IMR-90 (cell line): Measurements from ENCODE around the gene TMEM163. TPM values are rescaled to one million over a fixed set of nuclear protein-coding genes. Genes with fewer than 3 reads are reported as not detected.

Experiments
- ATAC-seq: fragments of 200-7000 bp; cut with Tn5 transposase; 2 replicates; pipeline ENCODE4 v1.9.1; 2020; ENCODE audit warnings: low read depth, mild to moderate bottlenecking, moderate library complexity
- BruUV-seq: library from RNA; stranded (reverse); fragments of 400-500 nt; replicated peaks from 2 replicates; lab custom pipeline; 2021; lab: Mats Ljungman, UMichigan
- CTCF ChIA-PET: fragments of 300-600 bp; formaldehyde crosslinking; extraction: SDS; loops from one replicate; lab custom pipeline; 2021; ENCODE audit warnings: antibody characterized with exemption; lab: Yijun Ruan, JAX
- POLR2A ChIA-PET: fragments of 300-600 bp; sonication (Branson Sonifier 250); formaldehyde crosslinking; loops from one replicate; lab custom pipeline; 2022; ENCODE audit warnings: antibody characterized with exemption; ENCODE audit not compliant: unreplicated experiment; lab: Charles Lee
- DNase-seq: peaks from one replicate; pipeline ENCODE4 v3.0.0; 2013
- H2AFZ ChIP-seq: replicated peaks from 2 replicates; pipeline ENCODE3; 2013; ENCODE audit warnings: low read length, mild to moderate bottlenecking; ENCODE audit not compliant: poor library complexity
- H2AK5ac ChIP-seq: 2 replicates; pipeline ENCODE4 v1.6.1; 2013; ENCODE audit warnings: low read depth, low read length, inconsistent platforms
- H2AK9ac ChIP-seq: replicated peaks from 2 replicates; pipeline ENCODE3; 2013; ENCODE audit warnings: mild to moderate bottlenecking, low read depth, low read length, moderate library complexity; ENCODE audit not compliant: poor library complexity
- H2BK120ac ChIP-seq: 2 replicates; pipeline ENCODE4 v1.6.1; 2013; ENCODE audit warnings: low read depth, low read length, inconsistent platforms
- H2BK15ac ChIP-seq: 3 replicates; pipeline ENCODE4 v1.6.1; 2013; ENCODE audit warnings: low read depth, low read length, inconsistent platforms
- H2BK20ac ChIP-seq: 2 replicates; pipeline ENCODE4 v1.6.1; 2013; ENCODE audit warnings: low read depth, mild to moderate bottlenecking, inconsistent platforms, low read length, moderate library complexity
- H2BK5ac ChIP-seq: 2 replicates; pipeline ENCODE4 v1.6.1; 2013; ENCODE audit warnings: mild to moderate bottlenecking, low read depth, low read length, inconsistent platforms; ENCODE audit not compliant: poor library complexity, severe bottlenecking
- H3K14ac ChIP-seq: replicated peaks from 2 replicates; pipeline ENCODE4 v1.6.1; 2013; ENCODE audit warnings: low read depth, low read length, inconsistent platforms
- H3K18ac ChIP-seq: 2 replicates; pipeline ENCODE4 v1.6.1; 2013; ENCODE audit warnings: low read depth, low read length, control low read depth
- H3K23ac ChIP-seq: 2 replicates; pipeline ENCODE4 v1.6.1; 2013; ENCODE audit warnings: low read depth, low read length, inconsistent platforms
- H3K27ac ChIP-seq: 2 replicates; pipeline ENCODE4 v1.5.1; 2013; ENCODE audit warnings: mild to moderate bottlenecking, control low read depth, low read length; ENCODE audit not compliant: insufficient read depth
- H3K27me3 ChIP-seq: 2 replicates; pipeline ENCODE4 v1.6.1; 2013; ENCODE audit warnings: low read length; ENCODE audit not compliant: control insufficient read depth, insufficient read depth
- H3K36me3 ChIP-seq: 2 replicates; pipeline ENCODE4 v1.6.1; 2013; ENCODE audit warnings: low read length, mixed read lengths; ENCODE audit not compliant: control insufficient read depth, insufficient read depth
- H3K4ac ChIP-seq: 2 replicates; pipeline ENCODE4 v1.6.1; 2013; ENCODE audit warnings: low read depth, low read length, inconsistent platforms
- H3K4me1 ChIP-seq: 2 replicates; pipeline ENCODE4 v1.6.1; 2013; ENCODE audit warnings: low read length, mixed read lengths; ENCODE audit not compliant: control insufficient read depth, insufficient read depth
- H3K4me2 ChIP-seq: 2 replicates; pipeline ENCODE4 v1.6.1; 2013; ENCODE audit warnings: low read depth, mild to moderate bottlenecking, control low read depth, low read length, moderate library complexity
- H3K4me3 ChIP-seq: 2 replicates; pipeline ENCODE4 v1.5.1; 2013; ENCODE audit warnings: low read depth, mild to moderate bottlenecking, control low read depth, low read length, moderate library complexity; ENCODE audit not compliant: insufficient read depth
- H3K56ac ChIP-seq: 2 replicates; pipeline ENCODE4 v1.6.1; 2013; ENCODE audit warnings: low read length, inconsistent platforms; ENCODE audit not compliant: insufficient read depth; ENCODE audit errors: extremely low read depth
- H3K79me1 ChIP-seq, 2 experiments: 2 replicates each; pipeline ENCODE4 v1.6.1; 2013; ENCODE audit warnings: low read length in 2 of 2, inconsistent platforms in 1 of 2, low read depth in 1 of 2
- H3K9ac ChIP-seq: 2 replicates; pipeline ENCODE4 v1.6.1; 2013; ENCODE audit warnings: low read depth, low read length, control low read depth
- H3K9me1 ChIP-seq: 2 replicates; pipeline ENCODE4 v1.6.1; 2013; ENCODE audit warnings: low read length, inconsistent platforms; ENCODE audit not compliant: insufficient read depth
- H3K9me3 ChIP-seq: 2 replicates; pipeline ENCODE4 v1.6.1; 2013; ENCODE audit warnings: low read length; ENCODE audit not compliant: control insufficient read depth, insufficient read depth
- H4K20me1 ChIP-seq: 2 replicates; pipeline ENCODE4 v1.6.1; 2013; ENCODE audit warnings: low read length, inconsistent platforms; ENCODE audit not compliant: insufficient read depth
- H4K5ac ChIP-seq: 2 replicates; pipeline ENCODE4 v1.6.1; 2013; ENCODE audit warnings: mild to moderate bottlenecking, low read depth, low read length, control low read depth
- H4K8ac ChIP-seq, 2 experiments: 2 replicates each; pipeline ENCODE4 v1.6.1; 2013; ENCODE audit warnings: low read depth in 2 of 2, low read length in 2 of 2, control low read depth in 1 of 2, inconsistent platforms in 1 of 2
- H4K91ac ChIP-seq: 2 replicates; pipeline ENCODE4 v1.6.1; 2013; ENCODE audit warnings: low read depth, low read length, inconsistent platforms; ENCODE audit not compliant: insufficient read depth
- BHLHE40 ChIP-seq: fragments of 150-350 bp; IDR thresholded peaks from 2 replicates; pipeline ENCODE4 v1.6.1; 2016; ENCODE audit warnings: mild to moderate bottlenecking, low read depth, low read length
- CEBPB ChIP-seq: IDR thresholded peaks from 2 replicates; pipeline ENCODE4 v1.6.1; 2012; ENCODE audit warnings: low read depth, low read length, improper control_type of control experiment
- CHD1 ChIP-seq: IDR thresholded peaks from 2 replicates; pipeline ENCODE4 v1.6.1; 2012; ENCODE audit warnings: low read depth, low read length, improper control_type of control experiment
- FOS ChIP-seq: fragments of 150-350 bp; IDR thresholded peaks from 2 replicates; pipeline ENCODE4 v1.6.1; 2016; ENCODE audit warnings: low read depth, low read length
- MAFK ChIP-seq: IDR thresholded peaks from 2 replicates; pipeline ENCODE4 v1.6.1; 2012; ENCODE audit warnings: low read depth, low read length, improper control_type of control experiment
- MAZ ChIP-seq: IDR thresholded peaks from 2 replicates; pipeline ENCODE4 v1.6.1; 2012; ENCODE audit warnings: low read depth, mild to moderate bottlenecking, low read length, improper control_type of control experiment, moderate library complexity, borderline replicate concordance
- MXI1 ChIP-seq: IDR thresholded peaks from 2 replicates; pipeline ENCODE4 v1.6.1; 2012; ENCODE audit warnings: low read depth, mild to moderate bottlenecking, low read length, moderate library complexity, borderline replicate concordance
- NFE2L2 ChIP-seq: fragments of 150-350 bp; IDR thresholded peaks from 2 replicates; pipeline ENCODE4 v1.6.1; 2016; ENCODE audit warnings: low read depth, mild to moderate bottlenecking, low read length
- POLR2A ChIP-seq: IDR thresholded peaks from 2 replicates; pipeline ENCODE4 v1.6.1; 2012; ENCODE audit warnings: mild to moderate bottlenecking, low read depth, low read length
- RAD21 ChIP-seq: IDR thresholded peaks from 2 replicates; pipeline ENCODE4 v1.6.1; 2012; ENCODE audit warnings: low read length, improper control_type of control experiment
- RCOR1 ChIP-seq: IDR thresholded peaks from 2 replicates; pipeline ENCODE4 v1.6.1; 2012; ENCODE audit warnings: mild to moderate bottlenecking, low read length, improper control_type of control experiment; ENCODE audit not compliant: insufficient replicate concordance
- RFX5 ChIP-seq: IDR thresholded peaks from 2 replicates; pipeline ENCODE4 v1.8.0; 2012; ENCODE audit warnings: low read depth, mild to moderate bottlenecking, low read length, moderate library complexity
- SMC3 ChIP-seq: fragments of 150-350 bp; IDR thresholded peaks from 2 replicates; pipeline ENCODE4 v1.6.1; 2016; ENCODE audit warnings: low read depth, mild to moderate bottlenecking, antibody characterized with exemption, low read length, moderate library complexity
- WGBS, 2 experiments: methylation state at CpG; one replicate each; pipeline versions ENCODE4 v1.1.5 to v1.1.7; 2013; ENCODE audit warnings: missing lambda C conversion rate in 2 of 2; ENCODE audit not compliant: insufficient read length in 1 of 2; ENCODE audit errors: extremely low coverage in 2 of 2; 5-methylcytosine and 5-hydroxymethylcytosine counted together
- dilution Hi-C: fragments of 300-500 bp; cut with HindIII; formaldehyde crosslinking; loops from one replicate; pipeline ENCODE4 v1.14.3; 2018; ENCODE audit warnings: low sequenced_read_pairs; ENCODE audit not compliant: unreplicated experiment
- in situ Hi-C: fragments of 300-500 bp; cut with MboI; formaldehyde crosslinking; loops from 3 replicates; pipeline ENCODE4 v1.14.3; 2019; ENCODE audit warnings: low sequenced_read_pairs, inconsistent platforms, mixed read lengths
- intact Hi-C: fragments of 100-400 bp; cut with micrococcal nuclease; formaldehyde crosslinking; loops from 2 replicates; pipeline ENCODE4 v1.10.0; 2022
- polyA plus RNA-seq, 3 experiments: library from polyadenylated mRNA; depleted of rRNA; stranded (reverse); fragments of >200 nt; gene quantifications; 2 replicates each; pipeline ENCODE4 v1.2.3, GENCODE V29; 2012; ENCODE audit warnings: low replicate concordance in 1 of 3
- total RNA-seq: library from RNA; depleted of rRNA; stranded (reverse); fragments of >200 nt; gene quantifications from 2 replicates; pipeline ENCODE4 v1.2.3, GENCODE V29; 2012
- TF ChIP-seq, protein P1 (sequence below): fragments of 150-350 bp; IDR thresholded peaks from 2 replicates; pipeline ENCODE4 v1.6.1; 2017; ENCODE audit warnings: mild to moderate bottlenecking, antibody characterized with exemption, low read length, low read depth
- TF ChIP-seq, protein P2 (sequence below): conservative IDR thresholded peaks from 2 replicates; pipeline ENCODE4 v1.5.1; 2012; ENCODE audit warnings: mild to moderate bottlenecking, low read depth, low read length, improper control_type of control experiment
- TF ChIP-seq, protein P3 (sequence below): fragments of 150-350 bp; IDR thresholded peaks from 2 replicates; pipeline ENCODE4 v1.6.1; 2016; ENCODE audit warnings: low read depth, mild to moderate bottlenecking, low read length, moderate library complexity, borderline replicate concordance

Gene TMEM163
- total and polyA plus RNA-seq, 2 of the 4 experiments (the other 2 are of a cell fraction): not detected

DNA sequence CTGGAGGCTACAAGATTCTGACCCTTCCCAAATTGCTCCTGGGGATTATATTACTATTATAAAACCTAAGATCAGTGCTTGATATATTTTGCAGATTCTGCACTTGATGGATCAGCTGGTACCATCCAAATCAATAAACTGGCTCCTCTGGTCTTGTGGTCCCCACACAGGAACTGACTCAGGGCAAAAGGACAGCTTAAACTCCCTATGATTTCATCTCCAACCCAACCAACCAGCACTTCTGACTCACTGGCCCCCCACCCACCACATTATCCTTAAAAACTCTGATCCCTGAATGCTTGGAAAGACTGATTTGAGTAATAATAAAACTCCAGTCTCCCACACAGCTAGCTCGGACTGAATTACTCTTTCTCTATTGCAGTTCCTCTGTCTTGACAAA, 82.1 kb downstream of the TMEM163 start:
- no peak overlapping the region for H4K5ac ChIP-seq
- ATAC-seq (no peak), DNase-seq (no peak)
- H3K27me3 ChIP-seq: no peaks in the 10 kb centered on the region
- H2AFZ ChIP-seq: no peak overlapping the region
- H2BK120ac ChIP-seq: no peak overlapping the region
- H3K27ac ChIP-seq: no peak overlapping the region
- no peak overlapping the region for H4K91ac ChIP-seq
- H3K9me1 ChIP-seq: no peaks in the 10 kb centered on the region
- H2AK9ac ChIP-seq: no peak overlapping the region
- BruUV-seq: no TSS peak
- H3K4me1 ChIP-seq: no peaks in the 10 kb centered on the region
- no peak overlapping the region for H3K4me2 ChIP-seq
- H4K8ac ChIP-seq: no peak overlapping the region
- in situ Hi-C loops: no loop called here
- no peak overlapping the region for H3K56ac ChIP-seq
- no peak overlapping the region for H3K4me3 ChIP-seq
- H2BK5ac ChIP-seq: no peak overlapping the region
- H3K36me3 ChIP-seq: no peaks in the 10 kb centered on the region
- no peak overlapping the region for H2BK20ac ChIP-seq
- dilution Hi-C loops: no loop called here
- H2BK15ac ChIP-seq: no peak overlapping the region
- no peak overlapping the region for H3K23ac ChIP-seq
- TF ChIP-seq, protein P1, sequence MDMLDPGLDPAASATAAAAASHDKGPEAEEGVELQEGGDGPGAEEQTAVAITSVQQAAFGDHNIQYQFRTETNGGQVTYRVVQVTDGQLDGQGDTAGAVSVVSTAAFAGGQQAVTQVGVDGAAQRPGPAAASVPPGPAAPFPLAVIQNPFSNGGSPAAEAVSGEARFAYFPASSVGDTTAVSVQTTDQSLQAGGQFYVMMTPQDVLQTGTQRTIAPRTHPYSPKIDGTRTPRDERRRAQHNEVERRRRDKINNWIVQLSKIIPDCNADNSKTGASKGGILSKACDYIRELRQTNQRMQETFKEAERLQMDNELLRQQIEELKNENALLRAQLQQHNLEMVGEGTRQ: no peak
- TF ChIP-seq FOS (no peak), CHD1 (no peak), CEBPB (no peak), MAFK (no peak), NFE2L2 (no peak), RCOR1 (no peak), POLR2A (no peak), RAD21 (no peak), MAZ (no peak), SMC3 (no peak), RFX5 (no peak), MXI1 (no peak), BHLHE40 (no peak)
- TF ChIP-seq, protein P2, sequence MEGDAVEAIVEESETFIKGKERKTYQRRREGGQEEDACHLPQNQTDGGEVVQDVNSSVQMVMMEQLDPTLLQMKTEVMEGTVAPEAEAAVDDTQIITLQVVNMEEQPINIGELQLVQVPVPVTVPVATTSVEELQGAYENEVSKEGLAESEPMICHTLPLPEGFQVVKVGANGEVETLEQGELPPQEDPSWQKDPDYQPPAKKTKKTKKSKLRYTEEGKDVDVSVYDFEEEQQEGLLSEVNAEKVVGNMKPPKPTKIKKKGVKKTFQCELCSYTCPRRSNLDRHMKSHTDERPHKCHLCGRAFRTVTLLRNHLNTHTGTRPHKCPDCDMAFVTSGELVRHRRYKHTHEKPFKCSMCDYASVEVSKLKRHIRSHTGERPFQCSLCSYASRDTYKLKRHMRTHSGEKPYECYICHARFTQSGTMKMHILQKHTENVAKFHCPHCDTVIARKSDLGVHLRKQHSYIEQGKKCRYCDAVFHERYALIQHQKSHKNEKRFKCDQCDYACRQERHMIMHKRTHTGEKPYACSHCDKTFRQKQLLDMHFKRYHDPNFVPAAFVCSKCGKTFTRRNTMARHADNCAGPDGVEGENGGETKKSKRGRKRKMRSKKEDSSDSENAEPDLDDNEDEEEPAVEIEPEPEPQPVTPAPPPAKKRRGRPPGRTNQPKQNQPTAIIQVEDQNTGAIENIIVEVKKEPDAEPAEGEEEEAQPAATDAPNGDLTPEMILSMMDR: no peak
- TF ChIP-seq, protein P3, sequence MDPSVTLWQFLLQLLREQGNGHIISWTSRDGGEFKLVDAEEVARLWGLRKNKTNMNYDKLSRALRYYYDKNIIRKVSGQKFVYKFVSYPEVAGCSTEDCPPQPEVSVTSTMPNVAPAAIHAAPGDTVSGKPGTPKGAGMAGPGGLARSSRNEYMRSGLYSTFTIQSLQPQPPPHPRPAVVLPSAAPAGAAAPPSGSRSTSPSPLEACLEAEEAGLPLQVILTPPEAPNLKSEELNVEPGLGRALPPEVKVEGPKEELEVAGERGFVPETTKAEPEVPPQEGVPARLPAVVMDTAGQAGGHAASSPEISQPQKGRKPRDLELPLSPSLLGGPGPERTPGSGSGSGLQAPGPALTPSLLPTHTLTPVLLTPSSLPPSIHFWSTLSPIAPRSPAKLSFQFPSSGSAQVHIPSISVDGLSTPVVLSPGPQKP: no peak
- intact Hi-C loops: no loop called here
- H4K20me1 ChIP-seq: no peaks in the 10 kb centered on the region
- H3K14ac ChIP-seq: no peak overlapping the region
- no peaks in the 10 kb centered on the region for H3K9me3 ChIP-seq
- no peak overlapping the region for H2AK5ac ChIP-seq
- POLR2A ChIA-PET: no interaction called here
- H3K18ac ChIP-seq: no peak overlapping the region
- no peaks in the 10 kb centered on the region for H3K79me1 ChIP-seq
- H3K4ac ChIP-seq: no peak overlapping the region
- H3K9ac ChIP-seq: no peak overlapping the region
- CTCF ChIA-PET: no interaction called here
- no CpG with 5 or more reads among the region's 1 CpG for WGBS, 2 experiments
